Endothelial cell of umbilical vein (primary cell): ENCODE measurements around the gene AFDN. TPM values are rescaled to one million over a fixed set of nuclear protein-coding genes. Genes with fewer than 3 reads are reported as not detected.

Source experiments
- BruUV-seq: library from RNA; stranded (reverse); fragments of 400-500 nt; replicated peaks from 2 replicates; lab custom pipeline; 2021; lab: Mats Ljungman, UMichigan
- CTCF ChIA-PET: fragments of 300-600, 350-600 bp; sonication (Branson Sonifier 250); formaldehyde crosslinking; loops from one replicate; lab custom pipeline; 2021; ENCODE audit warnings: antibody characterized with exemption, inconsistent platforms; lab: Charles Lee
- POLR2A ChIA-PET: fragments of 300-600, 350-600 bp; sonication (Branson Sonifier 250); formaldehyde crosslinking; loops from one replicate; lab custom pipeline; 2021; ENCODE audit warnings: antibody characterized with exemption, inconsistent platforms; lab: Charles Lee
- DNase-seq: peaks from one replicate; pipeline ENCODE4 v3.0.0-alpha.2; 2011; ENCODE audit warnings: low read depth, low spot score
- FAIRE-seq: peaks from 2 replicates; lab custom pipeline; 2011; peaks lifted over from hg19 to GRCh38; lab: Jason Lieb, UNC
- H2AFZ ChIP-seq: 2 replicates; pipeline ENCODE4 v1.6.0; 2012; ENCODE audit warnings: low read depth, low read length, control low read depth, inconsistent platforms
- H3K27ac ChIP-seq: 2 replicates; pipeline ENCODE4 v1.5.1; 2011; ENCODE audit warnings: low read depth, mild to moderate bottlenecking, control low read depth, low read length, moderate library complexity; ENCODE audit not compliant: insufficient read depth
- H3K27me3 ChIP-seq, 2 experiments: 2 replicates each; pipeline versions ENCODE4 v1.6.0 to v1.6.1; 2011; ENCODE audit warnings: low read length in 2 of 2, mixed read lengths in 1 of 2; ENCODE audit not compliant: control insufficient read depth in 2 of 2, insufficient read depth in 2 of 2
- H3K36me3 ChIP-seq, 2 experiments: 2 replicates in 1 of 2; 3 replicates in 1 of 2; pipeline ENCODE4 v1.5.1; 2011; ENCODE audit warnings: low read length in 2 of 2, mild to moderate bottlenecking in 1 of 2, moderate library complexity in 1 of 2; ENCODE audit not compliant: control insufficient read depth in 2 of 2, insufficient read depth in 2 of 2; ENCODE audit errors: extremely low read depth in 1 of 2
- H3K4me1 ChIP-seq: 3 replicates; pipeline ENCODE4 v1.5.1; 2011; ENCODE audit warnings: mild to moderate bottlenecking, low read length; ENCODE audit not compliant: control insufficient read depth, insufficient read depth; ENCODE audit errors: extremely low read depth
- H3K4me2 ChIP-seq: 2 replicates; pipeline ENCODE4 v1.6.1; 2011; ENCODE audit warnings: low read length, control low read depth, mixed read lengths; ENCODE audit not compliant: insufficient read depth
- H3K4me3 ChIP-seq, 3 experiments: fragments of 200-600 bp in 1 of 3; sonication (generic), shearing (Covaris generic) in 1 of 3; replicated peaks in 1 of 3; 2 replicates each; pipeline ENCODE4 v1.5.1; 2011 to 2016; ENCODE audit warnings: control low read depth in 3 of 3, low read length in 3 of 3, mild to moderate bottlenecking in 2 of 3, inconsistent platforms in 1 of 3, low read depth in 1 of 3, moderate library complexity in 1 of 3; ENCODE audit not compliant: insufficient read depth in 1 of 3
- H3K79me2 ChIP-seq: 2 replicates; pipeline ENCODE4 v1.6.0; 2012; ENCODE audit warnings: low read length, inconsistent platforms; ENCODE audit not compliant: control insufficient read depth, insufficient read depth
- H3K9ac ChIP-seq: replicated peaks from 2 replicates; pipeline ENCODE3; 2011; ENCODE audit warnings: low read length, control low read depth; ENCODE audit not compliant: insufficient read depth; ENCODE audit errors: extremely low read depth
- H3K9me1 ChIP-seq: replicated peaks from 3 replicates; pipeline ENCODE4 v1.6.0; 2011; ENCODE audit warnings: mild to moderate bottlenecking, low read length; ENCODE audit not compliant: control insufficient read depth, insufficient read depth; ENCODE audit errors: extremely low read depth
- H3K9me3 ChIP-seq: replicated peaks from 2 replicates; pipeline ENCODE4 v1.5.1; 2012; ENCODE audit warnings: low read length, inconsistent platforms; ENCODE audit not compliant: control insufficient read depth, insufficient read depth
- H4K20me1 ChIP-seq: replicated peaks from 2 replicates; pipeline ENCODE3; 2011; ENCODE audit warnings: mild to moderate bottlenecking, low read length; ENCODE audit not compliant: control insufficient read depth, insufficient read depth; ENCODE audit errors: extremely low read depth
- FOS ChIP-seq: IDR thresholded peaks from 2 replicates; pipeline ENCODE4 v1.6.1; 2011; ENCODE audit warnings: mild to moderate bottlenecking, low read length, moderate library complexity, borderline replicate concordance; ENCODE audit not compliant: insufficient read depth
- MAX ChIP-seq: IDR thresholded peaks from 2 replicates; pipeline ENCODE4 v1.6.1; 2011; ENCODE audit not compliant: insufficient read depth, insufficient read length
- MYC ChIP-seq: IDR thresholded peaks from one replicate; pipeline ENCODE4 v1.6.1; 2011; ENCODE audit warnings: mild to moderate bottlenecking, low read depth, low read length
- POLR2AphosphoS5 ChIP-seq: IDR thresholded peaks from 2 replicates; pipeline ENCODE4 v1.6.1; 2012; ENCODE audit warnings: low read depth, mild to moderate bottlenecking, control low read depth, low read length, moderate library complexity; ENCODE audit not compliant: insufficient read depth
- dilution Hi-C: fragments of 300-500 bp; cut with MboI; formaldehyde crosslinking; loops from one replicate; pipeline ENCODE4 v1.15.0; 2019; ENCODE audit warnings: low sequenced_read_pairs; ENCODE audit not compliant: extremely low pct_ligation_motif_present
- intact Hi-C: fragments of 100-400 bp; cut with micrococcal nuclease; formaldehyde crosslinking; loops from one replicate; pipeline ENCODE4 v1.10.0; 2022
- polyA plus RNA-seq, 4 experiments: library from polyadenylated mRNA; depleted of rRNA in 3 of 4; stranded (reverse) in 3 of 4; unstranded in 1 of 4; fragments of >200 nt; gene quantifications; 2 replicates each; pipeline versions ENCODE4 v1.2.1 to v1.2.3, GENCODE V29; 2011 to 2012; ENCODE audit warnings: missing spikeins in 1 of 4
- total RNA-seq: library from RNA; stranded (reverse); gene quantifications from 2 replicates; pipeline ENCODE4 v1.2.3, GENCODE V29; 2021

The AFDN gene
- total and polyA plus RNA-seq, 2 donors (not counting 3 experiments of a cell fraction or from before 2014, with no cell fraction given), result 31.0 to 134 TPM

DNA sequence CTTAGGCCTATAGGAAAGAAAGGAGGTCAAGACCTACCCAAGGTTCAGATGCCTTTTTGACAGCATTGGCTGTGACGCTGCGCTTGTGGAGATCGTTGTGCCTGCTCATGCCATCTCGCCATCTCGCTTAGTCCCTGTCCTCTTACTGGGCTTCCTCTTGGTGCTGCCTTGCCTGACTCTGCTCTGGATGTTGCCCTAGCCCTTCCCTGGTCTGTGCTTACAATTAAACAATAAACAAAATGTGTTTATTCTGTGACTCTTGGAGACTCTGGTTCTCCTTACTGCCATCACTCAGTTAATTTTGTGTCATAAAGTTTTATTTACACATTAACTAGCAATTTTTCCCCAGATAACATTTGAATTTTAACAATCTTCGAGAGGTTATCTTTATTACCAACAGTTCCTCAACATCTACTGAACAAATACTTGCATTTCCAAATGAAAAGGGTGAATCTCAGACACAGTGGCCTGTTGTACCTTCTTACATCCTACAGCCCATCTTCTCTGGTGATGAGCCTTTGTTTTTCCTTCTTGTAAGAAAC lies 11.6 kb downstream of the AFDN start:
- H3K27ac ChIP-seq, result no peak overlapping the region
- no peak for DNase-seq
- dilution Hi-C loops (no loop called here), intact Hi-C loops (loop anchor here (1.0 kb wide), 1 partner anchor 9 kb away; no protein-coding TSS in a partner anchor)
- ChIA-PET CTCF (no interaction called here), POLR2A (no interaction called here)
- no peaks in the 10 kb centered on the region for H3K9me3 ChIP-seq
- no peak overlapping the region for H3K9ac ChIP-seq
- H3K36me3 ChIP-seq, result no peaks in the 10 kb centered on the region
- H3K27me3 ChIP-seq, result no peaks in the 10 kb centered on the region
- no TSS peak for BruUV-seq
- H3K9me1 ChIP-seq, result no peaks in the 10 kb centered on the region
- no peak for TF ChIP-seq MYC
- TF ChIP-seq FOS, result no peak
- TF ChIP-seq MAX, result no peak
- peaks cover 74% of the 10 kb centered on the region for H3K79me2 ChIP-seq
- peaks cover 35% of the 10 kb centered on the region for H4K20me1 ChIP-seq
- H2AFZ ChIP-seq, result no peak overlapping the region
- H3K4me1 ChIP-seq, result no peaks in the 10 kb centered on the region
- no peak overlapping the region for H3K4me3 ChIP-seq
- H3K4me2 ChIP-seq, result no peak overlapping the region
- no peak for FAIRE-seq

- ChIA-PET CTCF (interaction anchor here (1.3 to 1.5 kb wide), 2 partner anchors 12 to 59 kb away, joined by 4 read pairs; no protein-coding TSS in a partner anchor), POLR2A (no interaction called here)
- no peaks in the 10 kb centered on the region for H3K4me1 ChIP-seq
- H3K36me3 ChIP-seq, result no peaks in the 10 kb centered on the region
- TF ChIP-seq MAX (peak; percentile 23), POLR2AphosphoS5 (no peak)
- no TSS peak for BruUV-seq
- H3K9ac ChIP-seq, result no peak overlapping the region
- FAIRE-seq, result no peak
- peaks cover 73% of the 10 kb centered on the region for H3K79me2 ChIP-seq
- dilution Hi-C loops (no loop called here), intact Hi-C loops (no loop called here)
- no peak overlapping the region for H3K4me2 ChIP-seq
- no peak for DNase-seq
- H3K9me3 ChIP-seq, result no peaks in the 10 kb centered on the region
- no peak overlapping the region for H3K27ac ChIP-seq
- no peaks in the 10 kb centered on the region for H3K9me1 ChIP-seq
- no peak overlapping the region for H3K4me3 ChIP-seq
- no peak overlapping the region for H2AFZ ChIP-seq
- H3K27me3 ChIP-seq, result no peaks in the 10 kb centered on the region
- H4K20me1 ChIP-seq, result peaks cover 30% of the 10 kb centered on the region
Measured at GRCh38 chr6:167839343-167839742, 12.6 kb downstream of the AFDN start.
